ENCODE data around the gene KIF5B.
A peak's percentile ranks its signal among the peaks of the same experiment; 100 is the strongest.
"Not testable (repeated sequence)": the region's sequence is repeated elsewhere in the genome, so short reads cannot be mapped to it uniquely, and the experiment has no call there.

Gene KIF5B

GRCh38 chr10:32091046-32091445 is 34.8 kb upstream of the KIF5B start:
- no peak for TF ChIP-seq POLR2AphosphoS5 (IDR thresholded peaks at IDR 0.05; ENCODE audit: low read depth, low read length)
- TF ChIP-seq POLR2A (IDR thresholded peaks at IDR 0.05; ENCODE audit: low read depth, low read length) = no peak
- TF ChIP-seq POU2F2 (IDR thresholded peaks at IDR 0.05; ENCODE audit: low read depth, low read length) = no peak
- no peak for TF ChIP-seq SPI1 (IDR thresholded peaks at IDR 0.05; ENCODE audit: low read depth, low read length)
- no peak for TF ChIP-seq PAX5 (IDR thresholded peaks at IDR 0.05; ENCODE audit: insufficient read depth, low read length, severe bottlenecking)
- TF ChIP-seq TAF1 (IDR thresholded peaks at IDR 0.05; ENCODE audit: low read depth, low read length) = no peak
- DNase-seq (ENCODE audit: insufficient read length, low spot score) (no peak), FAIRE-seq (no peak)

GRCh38 chr10:32084185-32084851 is 28.1 kb upstream of the KIF5B start:
- FAIRE-seq (no peak), DNase-seq (ENCODE audit: insufficient read length, low spot score) (no peak)
- TF ChIP-seq SPI1 (IDR thresholded peaks at IDR 0.05; ENCODE audit: low read depth, low read length) = peak; percentile 39; the same call in 1 of the 2 replicates
- no peak for TF ChIP-seq TAF1 (IDR thresholded peaks at IDR 0.05; ENCODE audit: low read depth, low read length)

- no peak for TF ChIP-seq PAX5 (IDR thresholded peaks at IDR 0.05; ENCODE audit: insufficient read depth, low read length, severe bottlenecking)
- no peak for TF ChIP-seq POLR2A (IDR thresholded peaks at IDR 0.05; ENCODE audit: low read depth, low read length)
- TF ChIP-seq POLR2AphosphoS5 (IDR thresholded peaks at IDR 0.05; ENCODE audit: low read depth, low read length) = no peak
- TF ChIP-seq SPI1 (IDR thresholded peaks at IDR 0.05; ENCODE audit: low read depth, low read length) = no peak
- no peak for TF ChIP-seq TAF1 (IDR thresholded peaks at IDR 0.05; ENCODE audit: low read depth, low read length)
- no peak for TF ChIP-seq POU2F2 (IDR thresholded peaks at IDR 0.05; ENCODE audit: low read depth, low read length)
- DNase-seq (ENCODE audit: insufficient read length, low spot score) (no peak), FAIRE-seq (no peak)
Observed at GRCh38 chr10:32077896-32078485, 21.8 kb upstream of the KIF5B start.

GRCh38 chr10:32073659-32074058 is 17.4 kb upstream of the KIF5B start:
- FAIRE-seq = no peak
- TF ChIP-seq POLR2A (IDR thresholded peaks at IDR 0.05; ENCODE audit: low read depth, low read length) (no peak), POU2F2 (IDR thresholded peaks at IDR 0.05; ENCODE audit: low read depth, low read length) (no peak)

GRCh38 chr10:32073128-32073527 is 16.9 kb upstream of the KIF5B start:
- no peak for DNase-seq (ENCODE audit: insufficient read length, low spot score)
- no peak for FAIRE-seq
- TF ChIP-seq POLR2A (IDR thresholded peaks at IDR 0.05; ENCODE audit: low read depth, low read length) = no peak
- no peak for TF ChIP-seq POLR2AphosphoS5 (IDR thresholded peaks at IDR 0.05; ENCODE audit: low read depth, low read length)
- TF ChIP-seq PAX5 (IDR thresholded peaks at IDR 0.05; ENCODE audit: insufficient read depth, low read length, severe bottlenecking) = no peak
- TF ChIP-seq POU2F2 (IDR thresholded peaks at IDR 0.05; ENCODE audit: low read depth, low read length) = no peak
- TF ChIP-seq TAF1 (IDR thresholded peaks at IDR 0.05; ENCODE audit: low read depth, low read length) = no peak
- TF ChIP-seq SPI1 (IDR thresholded peaks at IDR 0.05; ENCODE audit: low read depth, low read length) = no peak

More at GRCh38 chr10:32073659-32074058, 17.4 kb upstream of the KIF5B start:
- no peak for DNase-seq (ENCODE audit: insufficient read length, low spot score)

- no peak for DNase-seq (ENCODE audit: insufficient read length, low spot score)
- no peak for FAIRE-seq
- TF ChIP-seq SPI1 (IDR thresholded peaks at IDR 0.05; ENCODE audit: low read depth, low read length) (no peak), TAF1 (IDR thresholded peaks at IDR 0.05; ENCODE audit: low read depth, low read length) (no peak)
Observed at GRCh38 chr10:32072025-32072800, 16.0 kb upstream of the KIF5B start.

GRCh38 chr10:32070645-32071044 is 14.4 kb upstream of the KIF5B start:
- FAIRE-seq (no peak), DNase-seq (ENCODE audit: insufficient read length, low spot score) (no peak)
- TF ChIP-seq PAX5 (IDR thresholded peaks at IDR 0.05; ENCODE audit: insufficient read depth, low read length, severe bottlenecking) = no peak
- TF ChIP-seq POLR2AphosphoS5 (IDR thresholded peaks at IDR 0.05; ENCODE audit: low read depth, low read length) = no peak
- TF ChIP-seq POU2F2 (IDR thresholded peaks at IDR 0.05; ENCODE audit: low read depth, low read length) = no peak
- no peak for TF ChIP-seq SPI1 (IDR thresholded peaks at IDR 0.05; ENCODE audit: low read depth, low read length)
- TF ChIP-seq POLR2A (IDR thresholded peaks at IDR 0.05; ENCODE audit: low read depth, low read length) = no peak

- TF ChIP-seq PAX5 (IDR thresholded peaks at IDR 0.05; ENCODE audit: insufficient read depth, low read length, severe bottlenecking) (no peak), POLR2A (IDR thresholded peaks at IDR 0.05; ENCODE audit: low read depth, low read length) (no peak), POU2F2 (IDR thresholded peaks at IDR 0.05; ENCODE audit: low read depth, low read length) (no peak), TAF1 (IDR thresholded peaks at IDR 0.05; ENCODE audit: low read depth, low read length) (no peak), POLR2AphosphoS5 (IDR thresholded peaks at IDR 0.05; ENCODE audit: low read depth, low read length) (no peak)
- DNase-seq (ENCODE audit: insufficient read length, low spot score) (no peak), FAIRE-seq (no peak)
Observed at GRCh38 chr10:32068569-32068968, 12.3 kb upstream of the KIF5B start.

- not testable (repeated sequence) for FAIRE-seq; DNase-seq (ENCODE audit: insufficient read length, low spot score)
Observed at GRCh38 chr10:32067931-32068330, 11.7 kb upstream of the KIF5B start.

GRCh38 chr10:32065856-32066255 is 9.6 kb upstream of the KIF5B start:
- no peak for FAIRE-seq
- no peak for DNase-seq (ENCODE audit: insufficient read length, low spot score)
- no peak for TF ChIP-seq PAX5 (IDR thresholded peaks at IDR 0.05; ENCODE audit: insufficient read depth, low read length, severe bottlenecking)
- no peak for TF ChIP-seq POLR2A (IDR thresholded peaks at IDR 0.05; ENCODE audit: low read depth, low read length)
- TF ChIP-seq POU2F2 (IDR thresholded peaks at IDR 0.05; ENCODE audit: low read depth, low read length) = no peak
- no peak for TF ChIP-seq SPI1 (IDR thresholded peaks at IDR 0.05; ENCODE audit: low read depth, low read length)
- TF ChIP-seq TAF1 (IDR thresholded peaks at IDR 0.05; ENCODE audit: low read depth, low read length) = no peak
- TF ChIP-seq POLR2AphosphoS5 (IDR thresholded peaks at IDR 0.05; ENCODE audit: low read depth, low read length) = no peak
